Keratinocyte (primary cell): Measurements from ENCODE around the gene BOLA1. TPM values are rescaled to one million over a fixed set of nuclear protein-coding genes. Genes with fewer than 3 reads are reported as not detected.
A peak's percentile ranks its signal among the peaks of the same experiment; 100 is the strongest.

Experiments
- DNase-seq: peaks from one replicate; pipeline ENCODE4 v3.0.0-alpha.2; 2011; ENCODE audit warnings: low read depth, missing footprints, low spot score
- FAIRE-seq: peaks from 2 replicates; lab custom pipeline; 2011; peaks lifted over from hg19 to GRCh38; lab: Jason Lieb, UNC
- H2AFZ ChIP-seq: 2 replicates; pipeline ENCODE4 v1.6.0; 2012; ENCODE audit warnings: low read length, control low read depth, inconsistent platforms; ENCODE audit not compliant: control insufficient read depth
- H3K27ac ChIP-seq: 2 replicates; pipeline ENCODE4 v1.5.1; 2011; ENCODE audit warnings: low read length; ENCODE audit not compliant: control insufficient read depth, insufficient read depth
- H3K27me3 ChIP-seq: 3 replicates; pipeline ENCODE4 v1.6.0; 2011; ENCODE audit warnings: low read length; ENCODE audit not compliant: control insufficient read depth, insufficient read depth; ENCODE audit errors: extremely low read depth
- H3K36me3 ChIP-seq, 2 experiments: 2 replicates in 1 of 2; 3 replicates in 1 of 2; pipeline ENCODE4 v1.5.1; 2011; ENCODE audit warnings: low read length in 2 of 2, mild to moderate bottlenecking in 1 of 2; ENCODE audit not compliant: control insufficient read depth in 2 of 2, insufficient read depth in 2 of 2; ENCODE audit errors: extremely low read depth in 1 of 2
- H3K4me1 ChIP-seq: 3 replicates; pipeline ENCODE4 v1.5.1; 2011; ENCODE audit warnings: low read length; ENCODE audit not compliant: control insufficient read depth, insufficient read depth; ENCODE audit errors: extremely low read depth
- H3K4me2 ChIP-seq: 3 replicates; pipeline ENCODE4 v1.6.0; 2011; ENCODE audit warnings: low read depth, low read length; ENCODE audit not compliant: control insufficient read depth, insufficient read depth; ENCODE audit errors: extremely low read depth
- H3K4me3 ChIP-seq, 3 experiments: fragments of 200-600 bp in 1 of 3; sonication (generic) in 1 of 3; 2 replicates in 2 of 3; 3 replicates in 1 of 3; pipeline ENCODE4 v1.5.1; 2011 to 2016; ENCODE audit warnings: low read length in 3 of 3, mild to moderate bottlenecking in 3 of 3, control low read depth in 2 of 3, inconsistent platforms in 1 of 3, low read depth in 1 of 3, mixed read lengths in 1 of 3, mixed run types in 1 of 3, moderate library complexity in 1 of 3; ENCODE audit not compliant: control insufficient read depth in 2 of 3, insufficient read depth in 2 of 3; ENCODE audit errors: extremely low read depth in 1 of 3
- H3K79me2 ChIP-seq: 2 replicates; pipeline ENCODE4 v1.6.0; 2012; ENCODE audit warnings: low read length; ENCODE audit not compliant: control insufficient read depth, insufficient read depth
- H3K9ac ChIP-seq: 3 replicates; pipeline ENCODE4 v1.6.0; 2011; ENCODE audit warnings: low read length; ENCODE audit not compliant: control insufficient read depth, insufficient read depth; ENCODE audit errors: extremely low read depth
- H3K9me1 ChIP-seq: 3 replicates; pipeline ENCODE4 v1.6.0; 2011; ENCODE audit warnings: low read length; ENCODE audit not compliant: control insufficient read depth, insufficient read depth; ENCODE audit errors: extremely low read depth
- H3K9me3 ChIP-seq: 2 replicates; pipeline ENCODE4 v1.5.1; 2012; ENCODE audit warnings: low read depth, low read length; ENCODE audit not compliant: control insufficient read depth
- H4K20me1 ChIP-seq: 3 replicates; pipeline ENCODE4 v1.6.0; 2011; ENCODE audit warnings: low read length; ENCODE audit not compliant: control insufficient read depth, insufficient read depth; ENCODE audit errors: extremely low read depth
- CTCF ChIP-seq, 3 experiments: IDR thresholded peaks in 1 of 3; conservative IDR thresholded peaks in 1 of 3; optimal IDR thresholded peaks in 1 of 3; 2 replicates in 2 of 3; 3 replicates in 1 of 3; pipeline versions ENCODE3 to v1.5.1; 2011; ENCODE audit warnings: low read length in 3 of 3, mild to moderate bottlenecking in 3 of 3, moderate library complexity in 2 of 3, control low read depth in 1 of 3, inconsistent platforms in 1 of 3; ENCODE audit not compliant: insufficient read depth in 2 of 3; ENCODE audit errors: extremely low read depth in 1 of 3
- EZH2 ChIP-seq: IDR thresholded peaks from one replicate; pipeline ENCODE4 v1.6.1; 2012; ENCODE audit warnings: inconsistent platforms, mild to moderate bottlenecking, low read length, moderate library complexity
- dilution Hi-C: fragments of 300-500 bp; cut with MboI; formaldehyde crosslinking; loops from one replicate; pipeline ENCODE4 v1.7.0; 2020; ENCODE audit warnings: low sequenced_read_pairs; ENCODE audit not compliant: extremely low pct_ligation_motif_present
- polyA plus RNA-seq, 5 experiments: library from polyadenylated mRNA; depleted of rRNA in 3 of 5; stranded (reverse) in 3 of 5; stranded (forward) in 1 of 5; unstranded in 1 of 5; fragments of >200 nt; gene quantifications; 1 replicate in 1 of 5; 2 replicates in 3 of 5; 3 replicates in 1 of 5; pipeline versions ENCODE4 v1.2.1 to v1.2.3, GENCODE V29; 2011 to 2012; ENCODE audit warnings: missing spikeins in 2 of 5, low read depth in 1 of 5, low replicate concordance in 1 of 5

Gene BOLA1
- polyA plus RNA-seq, 1 donor (not counting 4 experiments of a cell fraction or from before 2014, with no cell fraction given): 13.8 TPM

GRCh38 chr1:149940427-149940826 is 41.1 kb downstream of the BOLA1 start:
- Histone ChIP-seq H3K4me3 (no peak overlapping the region), H3K9me3 (no peaks in the 10 kb centered on the region), H3K79me2 (peaks cover 7% of the 10 kb centered on the region), H3K9me1 (no peaks in the 10 kb centered on the region), H4K20me1 (no peaks in the 10 kb centered on the region), H3K27ac (no peak overlapping the region), H3K4me2 (no peak overlapping the region), H3K27me3 (no peaks in the 10 kb centered on the region), H3K4me1 (peaks cover 57% of the 10 kb centered on the region), H2AFZ (no peak overlapping the region), H3K9ac (no peak overlapping the region), H3K36me3 (peaks cover 5 to 13% of the 10 kb centered on the region in 2 experiments)
- DNase-seq: no peak
- no peak for TF ChIP-seq CTCF (optimal IDR thresholded peaks at IDR 0.05 in 1 of 3, IDR thresholded peaks at IDR 0.05 in 1 of 3, conservative IDR thresholded peaks at IDR 0.05 in 1 of 3; ENCODE audit: extremely low read depth in 1 of 3, insufficient read depth in 2 of 3, low read length in 3 of 3)
- dilution Hi-C loops: no loop called here
- FAIRE-seq: no peak

- Histone ChIP-seq H3K9me3 (no peaks in the 10 kb centered on the region), H3K4me3 (no peak overlapping the region), H3K27me3 (no peaks in the 10 kb centered on the region), H3K4me1 (peaks cover 40% of the 10 kb centered on the region), H3K36me3 (peaks cover 5 to 15% of the 10 kb centered on the region in 2 experiments), H3K79me2 (no peaks in the 10 kb centered on the region), H4K20me1 (no peaks in the 10 kb centered on the region), H3K27ac (peak overlapping the region; percentile 50), H3K9me1 (no peaks in the 10 kb centered on the region), H3K4me2 (peak overlapping the region; percentile 62), H3K9ac (no peak overlapping the region), H2AFZ (peak overlapping the region; percentile 32)
- no peak for FAIRE-seq
- no peak for DNase-seq
- TF ChIP-seq EZH2: no peak
- TF ChIP-seq CTCF (optimal IDR thresholded peaks at IDR 0.05 in 1 of 3, IDR thresholded peaks at IDR 0.05 in 1 of 3, conservative IDR thresholded peaks at IDR 0.05 in 1 of 3; ENCODE audit: extremely low read depth in 1 of 3, insufficient read depth in 2 of 3, low read length in 3 of 3): peak in 2 of 3 experiments; percentile 35 to 62
- dilution Hi-C loops: no loop called here
Measured at GRCh38 chr1:149942207-149942606, 42.8 kb downstream of the BOLA1 start.
